K562 (cell line): ENCODE results near the gene IL20. TPM values are rescaled to one million over a fixed set of nuclear protein-coding genes. Genes with fewer than 3 reads are reported as not detected.

ENCODE experiments used
- ATAC-seq: fragments of 200-7000 bp; cut with Tn5 transposase; 3 replicates; pipeline ENCODE4 v1.9.1; 2020; ENCODE audit warnings: moderate library complexity
- BruUV-seq: library from RNA; stranded (reverse); fragments of 400-500 nt; replicated peaks from 2 replicates; lab custom pipeline; 2021; lab: Mats Ljungman, UMichigan
- CTCF ChIA-PET: fragments of 300-600 bp; formaldehyde crosslinking; extraction: SDS; loops from one replicate; lab custom pipeline; 2021; ENCODE audit warnings: low intra/inter-chr PET ratio; lab: Yijun Ruan, JAX
- POLR2A ChIA-PET: fragments of 300-600, 350-650 bp; sonication (Branson Sonifier 250); formaldehyde crosslinking; extraction: SDS; loops from one replicate; lab custom pipeline; 2021; ENCODE audit warnings: antibody characterized with exemption, inconsistent platforms; lab: Yijun Ruan, JAX
- DNase-seq, 4 experiments: peaks; one replicate each; pipeline versions ENCODE4 v3.0.0 to v3.0.0-alpha.2; 2011 to 2018; ENCODE audit warnings: low spot score in 3 of 4, mixed read lengths in 3 of 4; ENCODE audit errors: extremely low read depth in 1 of 4
- FAIRE-seq: peaks from 2 replicates; lab custom pipeline; 2011; peaks lifted over from hg19 to GRCh38; lab: Jason Lieb, UNC
- H2AFZ ChIP-seq: 2 replicates; pipeline ENCODE4 v1.6.0; 2011; ENCODE audit warnings: low read depth, low read length, control low read depth, inconsistent platforms
- H3K27ac ChIP-seq: fragments of 200-600 bp; 3 replicates; pipeline ENCODE4 v1.8.0; 2011; ENCODE audit warnings: low read depth, mild to moderate bottlenecking, control low read depth, inconsistent platforms, low read length, moderate library complexity, mixed read lengths; ENCODE audit errors: extremely low read depth
- H3K27me3 ChIP-seq, 2 experiments: fragments of 300-600 bp in 1 of 2; 2 replicates in 1 of 2; 3 replicates in 1 of 2; pipeline versions ENCODE4 v1.6.0 to v1.8.0; 2011; ENCODE audit warnings: inconsistent platforms in 2 of 2, low read length in 2 of 2, mild to moderate bottlenecking in 1 of 2, mixed read lengths in 1 of 2, moderate library complexity in 1 of 2; ENCODE audit not compliant: control insufficient read depth in 2 of 2, insufficient read depth in 2 of 2
- H3K36me3 ChIP-seq: fragments of 300-600 bp; 3 replicates; pipeline ENCODE4 v1.8.0; 2011; ENCODE audit warnings: mild to moderate bottlenecking, low read length, inconsistent platforms; ENCODE audit not compliant: control insufficient read depth, insufficient read depth
- H3K4me1 ChIP-seq, 2 experiments: fragments of 200-600 bp in 1 of 2; replicated peaks in 1 of 2; 2 replicates in 1 of 2; 3 replicates in 1 of 2; pipeline versions ENCODE4 v1.5.1 to v1.8.0; 2011; ENCODE audit warnings: inconsistent platforms in 2 of 2, low read length in 2 of 2, mild to moderate bottlenecking in 1 of 2, mixed read lengths in 1 of 2, moderate library complexity in 1 of 2; ENCODE audit not compliant: control insufficient read depth in 2 of 2, insufficient read depth in 2 of 2
- H3K4me2 ChIP-seq: 2 replicates; pipeline ENCODE4 v1.6.1; 2011; ENCODE audit warnings: low read length, control low read depth, inconsistent platforms, mixed read lengths; ENCODE audit not compliant: insufficient read depth
- H3K4me3 ChIP-seq: fragments of 200-600 bp; sonication (generic), shearing (Covaris generic); 2 replicates; pipeline ENCODE4 v1.5.1; 2016; ENCODE audit warnings: control low read depth, inconsistent platforms
- H3K79me2 ChIP-seq: fragments of 200-600 bp; 3 replicates; pipeline ENCODE4 v1.8.0; 2011; ENCODE audit warnings: low read length, inconsistent platforms; ENCODE audit not compliant: control insufficient read depth, insufficient read depth
- H3K9ac ChIP-seq, 2 experiments: 2 replicates each; pipeline versions ENCODE4 v1.6.0 to v1.6.1; 2011; ENCODE audit warnings: low read depth in 2 of 2, low read length in 2 of 2, control low read depth in 1 of 2, inconsistent platforms in 1 of 2, mild to moderate bottlenecking in 1 of 2, mixed read lengths in 1 of 2; ENCODE audit not compliant: insufficient read depth in 1 of 2
- H3K9me1 ChIP-seq: one replicate; pipeline ENCODE4 v1.6.0; 2011; ENCODE audit warnings: inconsistent platforms, mild to moderate bottlenecking, low read length, moderate library complexity; ENCODE audit not compliant: control insufficient read depth, insufficient read depth
- H3K9me3 ChIP-seq: replicated peaks from 2 replicates; pipeline ENCODE4 v1.5.1; 2011; ENCODE audit warnings: low read depth, low read length, inconsistent platforms; ENCODE audit not compliant: control insufficient read depth, insufficient read depth
- H4K20me1 ChIP-seq: replicated peaks from 2 replicates; pipeline ENCODE4 v1.6.1; 2011; ENCODE audit warnings: low read length, inconsistent platforms, mixed read lengths; ENCODE audit not compliant: control insufficient read depth, insufficient read depth
- ADNP ChIP-seq: fragments of 200-800 bp; sonication (Bioruptor generic); IDR thresholded peaks from 2 replicates; pipeline ENCODE4 v1.6.1; 2016; ENCODE audit warnings: missing genetic modification characterization, missing compliant biosample characterization
- E4F1 ChIP-seq: fragments of 250-450 bp; sonication (Bioruptor Pico); IDR thresholded peaks from 2 replicates; pipeline ENCODE4 v1.5.0; 2021; ENCODE audit warnings: mild to moderate bottlenecking, borderline replicate concordance
- EHMT2 ChIP-seq: fragments of 450-650 bp; IDR thresholded peaks from 2 replicates; pipeline ENCODE4 v1.6.1; 2018; ENCODE audit warnings: antibody characterized with exemption
- GATAD2B ChIP-seq: fragments of 450-650 bp; IDR thresholded peaks from 2 replicates; pipeline ENCODE4 v1.6.1; 2017; ENCODE audit warnings: mild to moderate bottlenecking, borderline replicate concordance
- GTF2E2 ChIP-seq: fragments of 200-800 bp; sonication (Bioruptor generic); IDR thresholded peaks from 2 replicates; pipeline ENCODE4 v1.6.1; 2016; ENCODE audit warnings: missing genetic modification characterization, missing compliant biosample characterization
- KAT8 ChIP-seq: fragments of 450-650 bp; IDR thresholded peaks from 2 replicates; pipeline ENCODE4 v1.6.1; 2016; ENCODE audit warnings: low read depth, mild to moderate bottlenecking
- LCOR ChIP-seq: sonication (generic); formaldehyde crosslinking; IDR thresholded peaks from 2 replicates; pipeline ENCODE4 v1.8.0; 2022; ENCODE audit warnings: mild to moderate bottlenecking, missing genetic modification reagents
- MNT ChIP-seq, 2 experiments: fragments of 450-650 bp; conservative IDR thresholded peaks; 2 replicates each; pipeline ENCODE4 v1.6.1; 2017; ENCODE audit warnings: mild to moderate bottlenecking in 2 of 2, moderate library complexity in 2 of 2
- NUFIP1 ChIP-seq: fragments of 450-650 bp; IDR thresholded peaks from 2 replicates; pipeline ENCODE4 v1.6.1; 2018; ENCODE audit not compliant: partially characterized antibody
- RAD21 ChIP-seq, 2 experiments: fragments of 250-450 bp in 1 of 2; fragments of 450-650 bp in 1 of 2; sonication (Bioruptor Pico) in 1 of 2; formaldehyde crosslinking in 1 of 2; IDR thresholded peaks in 1 of 2; conservative IDR thresholded peaks in 1 of 2; 2 replicates each; pipeline versions ENCODE4 v1.4.0 to v1.8.0; 2020 to 2022; ENCODE audit warnings: mild to moderate bottlenecking in 2 of 2, moderate library complexity in 1 of 2
- TAF7 ChIP-seq: fragments of 450-650 bp; IDR thresholded peaks from 2 replicates; pipeline ENCODE4 v1.6.1; 2016; ENCODE audit warnings: missing genetic modification characterization, missing compliant biosample characterization
- TRIM24 ChIP-seq, 2 experiments: fragments of 450-650 bp; IDR thresholded peaks; 2 replicates each; pipeline ENCODE4 v1.6.1; 2016
- ZNF224 ChIP-seq: sonication (generic); formaldehyde crosslinking; IDR thresholded peaks from 2 replicates; pipeline ENCODE4 v1.8.0; 2022; ENCODE audit warnings: mild to moderate bottlenecking, missing genetic modification reagents
- ZNF586 ChIP-seq: fragments of 450-650 bp; formaldehyde crosslinking; conservative IDR thresholded peaks from 2 replicates; pipeline ENCODE4 v1.4.0; 2020; ENCODE audit warnings: mild to moderate bottlenecking, moderate library complexity
- ZNF589 ChIP-seq: fragments of 200-800 bp; sonication (Bioruptor generic); IDR thresholded peaks from 2 replicates; pipeline ENCODE4 v1.6.1; 2016; ENCODE audit warnings: low read depth, missing genetic modification characterization, missing compliant biosample characterization
- WGBS: fragments of 100-300 bp; shearing (Covaris generic); methylation state at CpG from one replicate; pipeline ENCODE4 v1.1.6; 2016; ENCODE audit warnings: low coverage, mixed read lengths; ENCODE audit not compliant: insufficient coverage; ENCODE audit errors: missing lambda C conversion rate; 5-methylcytosine and 5-hydroxymethylcytosine counted together
- in situ Hi-C: fragments of 300-500 bp; cut with MboI; formaldehyde crosslinking; loops from 4 replicates; pipeline ENCODE4 v1.15.0; 2018; ENCODE audit warnings: inconsistent platforms, mixed read lengths
- intact Hi-C: fragments of 100-400 bp; cut with micrococcal nuclease; formaldehyde crosslinking; loops from 2 replicates; pipeline ENCODE4 v1.14.2; 2022
- polyA plus RNA-seq, 8 experiments: library from polyadenylated mRNA; depleted of rRNA in 4 of 8; stranded (reverse) in 5 of 8; unstranded in 3 of 8; fragments of >200 nt; fragmentation: Nextera tagmentation in 2 of 8; fragmentation: Illumina TruSeq in 1 of 8; extraction: Ambion mirVana in 2 of 8; extraction: Trizol in 1 of 8; gene quantifications; 2 replicates each; pipeline versions ENCODE4 v1.2.1 to v1.2.3, GENCODE V29; 2011 to 2014; ENCODE audit warnings: inconsistent platforms in 1 of 8, missing spikeins in 1 of 8
- total RNA-seq, 7 experiments: library from RNA; depleted of rRNA in 6 of 7; stranded (reverse); fragments of >200 nt in 6 of 7; fragmentation: Illumina TruSeq in 2 of 7; extraction: Trizol in 2 of 7; gene quantifications; 2 replicates each; pipeline versions ENCODE4 v1.2.1 to v1.2.3, GENCODE V29; 2011 to 2021; ENCODE audit warnings: low replicate concordance in 1 of 7
- TF ChIP-seq, protein P1 (sequence below): fragments of 250-450 bp; sonication (Bioruptor Pico); IDR thresholded peaks from 2 replicates; pipeline ENCODE4 v1.4.0; 2020; ENCODE audit warnings: mild to moderate bottlenecking, moderate library complexity
- TF ChIP-seq, protein P2 (sequence below): fragments of 250-450 bp; sonication (Bioruptor Pico); IDR thresholded peaks from 2 replicates; pipeline ENCODE4 v1.8.0; 2022; ENCODE audit warnings: inconsistent platforms

Gene IL20
- total and polyA plus RNA-seq, 9 of the 15 experiments (the other 6 are each of a cell fraction or from before 2014, with no cell fraction given): not detected

DNA sequence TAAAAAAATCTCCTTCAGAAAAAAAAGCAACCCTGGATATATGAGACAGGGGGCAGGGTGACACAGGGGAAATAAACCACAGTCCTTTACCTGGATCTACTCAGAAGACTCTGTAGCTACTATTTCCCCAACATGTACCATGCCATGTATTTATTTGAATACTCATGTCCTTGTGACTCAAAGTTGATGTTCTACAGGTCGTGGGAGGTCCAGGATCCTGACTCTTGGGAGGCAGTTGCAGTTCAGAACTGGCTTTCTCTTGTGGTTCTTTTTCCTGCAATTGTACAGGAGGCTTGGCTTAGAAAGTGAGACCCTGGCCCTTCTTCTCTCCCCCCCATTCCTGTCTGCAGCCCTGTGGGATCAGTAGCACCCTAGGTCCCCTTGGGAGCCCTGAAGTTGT lies 26.0 kb downstream of the IL20 start:
- ATAC-seq (no peak), FAIRE-seq (no peak), DNase-seq (no peak)
- Histone ChIP-seq H3K4me2 (no peak overlapping the region), H3K9me3 (no peaks in the 10 kb centered on the region), H3K27ac (no peak overlapping the region), H2AFZ (no peak overlapping the region), H3K9me1 (no peaks in the 10 kb centered on the region), H3K9ac (no peak overlapping the region), H3K4me3 (no peak overlapping the region), H3K79me2 (no peaks in the 10 kb centered on the region), H3K36me3 (no peaks in the 10 kb centered on the region), H3K27me3 (peaks cover 36 to 38% of the 10 kb centered on the region in 2 experiments), H3K4me1 (peaks cover 0 to 12% of the 10 kb centered on the region in 2 experiments; a peak in 4 of 5 replicates), H4K20me1 (no peaks in the 10 kb centered on the region)
- BruUV-seq: no TSS peak
- intact Hi-C loops (no loop called here), in situ Hi-C loops (no loop called here)
- ChIA-PET POLR2A (no interaction called here), CTCF (interaction anchor here (1.4 kb wide), 1 partner anchor 21 kb away, joined by 5 read pairs; no protein-coding TSS in a partner anchor)
- 0% methylated on average over 1 of the region's 1 CpG for WGBS
- peak in 1 of 2 experiments; percentile 2; a peak in 1 of 4 replicates for TF ChIP-seq RAD21 (CRISPR knock-in tag; conservative IDR thresholded peaks at IDR 0.05 in 1 of 2, IDR thresholded peaks at IDR 0.05 in 1 of 2)
- TF ChIP-seq MNT (conservative IDR thresholded peaks at IDR 0.05): no peak
- no peak for TF ChIP-seq ADNP (tag)
- TF ChIP-seq ZNF224: no peak
- TF ChIP-seq, protein P1, sequence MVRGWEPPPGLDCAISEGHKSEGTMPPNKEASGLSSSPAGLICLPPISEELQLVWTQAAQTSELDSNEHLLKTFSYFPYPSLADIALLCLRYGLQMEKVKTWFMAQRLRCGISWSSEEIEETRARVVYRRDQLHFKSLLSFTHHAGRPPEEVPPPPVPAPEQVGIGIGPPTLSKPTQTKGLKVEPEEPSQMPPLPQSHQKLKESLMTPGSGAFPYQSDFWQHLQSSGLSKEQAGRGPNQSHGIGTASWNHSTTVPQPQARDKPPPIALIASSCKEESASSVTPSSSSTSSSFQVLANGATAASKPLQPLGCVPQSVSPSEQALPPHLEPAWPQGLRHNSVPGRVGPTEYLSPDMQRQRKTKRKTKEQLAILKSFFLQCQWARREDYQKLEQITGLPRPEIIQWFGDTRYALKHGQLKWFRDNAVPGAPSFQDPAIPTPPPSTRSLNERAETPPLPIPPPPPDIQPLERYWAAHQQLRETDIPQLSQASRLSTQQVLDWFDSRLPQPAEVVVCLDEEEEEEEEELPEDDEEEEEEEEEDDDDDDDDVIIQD (CRISPR knock-in tag): no peak
- no peak for TF ChIP-seq LCOR
- no peak for TF ChIP-seq KAT8
- TF ChIP-seq EHMT2: no peak
- no peak for TF ChIP-seq TRIM24 (IDR thresholded peaks at IDR 0.05)
- TF ChIP-seq GATAD2B: no peak
- peak; percentile 78; the same call in 1 of the 2 replicates for TF ChIP-seq GTF2E2 (tag)
- no peak for TF ChIP-seq NUFIP1
- no peak for TF ChIP-seq E4F1
- TF ChIP-seq ZNF586 (CRISPR knock-in tag): no peak
- TF ChIP-seq, protein P2, sequence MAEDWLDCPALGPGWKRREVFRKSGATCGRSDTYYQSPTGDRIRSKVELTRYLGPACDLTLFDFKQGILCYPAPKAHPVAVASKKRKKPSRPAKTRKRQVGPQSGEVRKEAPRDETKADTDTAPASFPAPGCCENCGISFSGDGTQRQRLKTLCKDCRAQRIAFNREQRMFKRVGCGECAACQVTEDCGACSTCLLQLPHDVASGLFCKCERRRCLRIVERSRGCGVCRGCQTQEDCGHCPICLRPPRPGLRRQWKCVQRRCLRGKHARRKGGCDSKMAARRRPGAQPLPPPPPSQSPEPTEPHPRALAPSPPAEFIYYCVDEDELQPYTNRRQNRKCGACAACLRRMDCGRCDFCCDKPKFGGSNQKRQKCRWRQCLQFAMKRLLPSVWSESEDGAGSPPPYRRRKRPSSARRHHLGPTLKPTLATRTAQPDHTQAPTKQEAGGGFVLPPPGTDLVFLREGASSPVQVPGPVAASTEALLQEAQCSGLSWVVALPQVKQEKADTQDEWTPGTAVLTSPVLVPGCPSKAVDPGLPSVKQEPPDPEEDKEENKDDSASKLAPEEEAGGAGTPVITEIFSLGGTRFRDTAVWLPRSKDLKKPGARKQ: no peak
- no peak for TF ChIP-seq TAF7
- TF ChIP-seq ZNF589 (CRISPR knock-in tag): 0 out of 2 replicates have a peak, but pooled peaks have one; percentile 11
